Progenitor cell of endocrine pancreas (in vitro differentiated cells): ENCODE data around the gene UBASH3A. TPM values are rescaled to one million over a fixed set of nuclear protein-coding genes. Genes with fewer than 3 reads are reported as not detected.

ENCODE experiments used
- DNase-seq: peaks from one replicate; pipeline ENCODE4 v3.0.0; 2021; ENCODE audit warnings: low spot score; ENCODE audit not compliant: unreplicated experiment
- H3K27ac Mint-ChIP-seq: 2 replicates; pipeline ENCODE4 v1.8.0; 2021; ENCODE audit warnings: mild to moderate bottlenecking, moderate library complexity, mixed read lengths
- H3K27me3 Mint-ChIP-seq: 2 replicates; pipeline ENCODE4 v1.8.0; 2021; ENCODE audit warnings: mixed read lengths
- H3K36me3 Mint-ChIP-seq: 2 replicates; pipeline ENCODE4 v1.8.0; 2022; ENCODE audit warnings: mixed read lengths; ENCODE audit not compliant: insufficient read depth
- H3K4me1 Mint-ChIP-seq: 2 replicates; pipeline ENCODE4 v1.8.0; 2021; ENCODE audit warnings: low read depth, mixed read lengths
- H3K4me3 Mint-ChIP-seq: 2 replicates; pipeline ENCODE4 v1.8.0; 2021; ENCODE audit warnings: low read depth, mild to moderate bottlenecking, moderate library complexity, mixed read lengths
- H3K9me3 Mint-ChIP-seq: 2 replicates; pipeline ENCODE4 v1.8.0; 2021; ENCODE audit warnings: low read depth, mixed read lengths
- CTCF ChIP-seq: fragments of 200-600 bp; sonication (generic); IDR thresholded peaks from one replicate; pipeline ENCODE4 v1.5.0; 2021; ENCODE audit warnings: antibody characterized with exemption, mild to moderate bottlenecking; ENCODE audit not compliant: unreplicated experiment
- total RNA-seq: library from RNA; stranded (reverse); gene quantifications from 2 replicates; pipeline ENCODE4 v1.2.1, GENCODE V29; 2021

The UBASH3A gene
- total RNA-seq, 1 donor from 2014 or later, result not detected

GRCh38 chr21:42496839-42497202, 93.1 kb downstream of the UBASH3A start:
- Mint-ChIP-seq H3K9me3 (no peaks in the 10 kb centered on the region), H3K4me3 (peak overlapping the region; percentile 78), H3K27me3 (no peaks in the 10 kb centered on the region), H3K36me3 (no peaks in the 10 kb centered on the region), H3K27ac (peak overlapping the region; percentile 92), H3K4me1 (peaks cover 20% of the 10 kb centered on the region)
- no peak for DNase-seq
- no peak for TF ChIP-seq CTCF

Other genes with a start within 250 kb of the UBASH3A start
- 3.7 and 4.6 TPM in 2 replicates for gene ABCG1, start 184.8 kb upstream of the UBASH3A start, total RNA-seq
- 40.1 and 40.3 TPM in 2 replicates for gene TFF3, start 88.5 kb upstream of the UBASH3A start, total RNA-seq
- not detected in 2 replicates for gene TFF2, start 52.9 kb upstream of the UBASH3A start, total RNA-seq
- gene TFF1, start 37.4 kb upstream of the UBASH3A start, total RNA-seq, result 0.77 TPM in 1 of 2 replicates, not detected in the other
- gene TMPRSS3, start 7.8 kb upstream of the UBASH3A start, total RNA-seq, result 10.1 and 14.4 TPM in 2 replicates
- gene RSPH1, start 92.3 kb downstream of the UBASH3A start, total RNA-seq, result 4.4 and 7.1 TPM in 2 replicates
- 58.4 and 60.2 TPM in 2 replicates for gene SLC37A1, start 110.0 kb downstream of the UBASH3A start, total RNA-seq
- gene PDE9A, start 249.7 kb downstream of the UBASH3A start, total RNA-seq, result 50.8 and 57.0 TPM in 2 replicates